ENCODE results near the gene KIF5B. TPM values are rescaled to one million over a fixed set of nuclear protein-coding genes. Genes with fewer than 3 reads are reported as not detected.

KIF5B gene
- total RNA-seq, 1 experiment from 2014 or later: 117 TPM

GRCh38 chr10:31999070-31999660 is 57.1 kb downstream of the KIF5B start:
- ChIA-PET POLR2A (no interaction called here), RAD21 (ENCODE audit: low non-redundant PET in 1 of 2, low total read pairs in 2 of 2, uncharacterized antibody in 2 of 2, unreplicated experiment in 2 of 2) (interaction anchor here in 1 of 2 experiments (0.7 kb wide), 1 partner anchor 1361 kb away, joined by 3 read pairs; no protein-coding TSS in a partner anchor), CTCF (no interaction called here)
- no peaks in the 10 kb centered on the region for H3K27me3 ChIP-seq (ENCODE audit: insufficient read depth, low read length)
- H3K9me2 ChIP-seq (ENCODE audit: insufficient read depth): no peaks in the 10 kb centered on the region
- H3K36me3 ChIP-seq (ENCODE audit: control insufficient read depth in 1 of 2, insufficient read depth in 2 of 2, low read length in 2 of 2): no peaks in the 10 kb centered on the region
- H4K20me1 ChIP-seq (ENCODE audit: insufficient read depth): no peaks in the 10 kb centered on the region
- H3K4me1 ChIP-seq (ENCODE audit: control insufficient read depth in 1 of 2, insufficient read depth in 2 of 2, low read length in 2 of 2): peaks cover 0 to 12% of the 10 kb centered on the region in 2 experiments; a peak in 1 of 4 replicates
- H3K4me3 ChIP-seq (replicated peaks in 1 of 2; ENCODE audit: low read depth in 1 of 2, low read length in 2 of 2): no peak overlapping the region
- ATAC-seq (peak; percentile 50; the same call in 1 of the 2 replicates), DNase-seq (ENCODE audit: low read depth, low spot score) (no peak)
- no peaks in the 10 kb centered on the region for H3K79me2 ChIP-seq (ENCODE audit: insufficient read depth, low read length)
- no peaks in the 10 kb centered on the region for H3K9me3 ChIP-seq (ENCODE audit: control insufficient read depth in 1 of 2, insufficient read depth in 1 of 2, low read depth in 1 of 2, low read length in 2 of 2)
- intact Hi-C loops (cut with micrococcal nuclease): no loop called here
- H3K27ac ChIP-seq (ENCODE audit: low read depth, low read length): no peak overlapping the region
- H2AFZ ChIP-seq (ENCODE audit: low read depth, low read length, poor library complexity, severe bottlenecking): no peak overlapping the region
- TF ChIP-seq EGR1 (IDR thresholded peaks at IDR 0.05; ENCODE audit: low read depth) (no peak), CEBPB (IDR thresholded peaks at IDR 0.05; ENCODE audit: low read depth) (no peak), SIN3A (IDR thresholded peaks at IDR 0.05; ENCODE audit: low read depth) (no peak), ZBTB33 (IDR thresholded peaks at IDR 0.05; ENCODE audit: extremely low read depth, insufficient replicate concordance, low read length) (no peak), RAD21 (IDR thresholded peaks at IDR 0.05; ENCODE audit: low read depth) (no peak), CTCF (IDR thresholded peaks at IDR 0.05 in 2 of 3, conservative IDR thresholded peaks at IDR 0.05 in 1 of 3; ENCODE audit: borderline replicate concordance in 1 of 3, insufficient read depth in 1 of 3, low read depth in 2 of 3, low read length in 2 of 3) (no peak), REST (IDR thresholded peaks at IDR 0.05; ENCODE audit: low read depth) (no peak), CBX3 (IDR thresholded peaks at IDR 0.05; ENCODE audit: low read depth) (no peak), TCF7L2 (IDR thresholded peaks at IDR 0.05; ENCODE audit: borderline replicate concordance, extremely low read depth, insufficient read depth, insufficient read length) (no peak), POLR2A (IDR thresholded peaks at IDR 0.05; ENCODE audit: borderline replicate concordance, extremely low read depth, insufficient read depth, insufficient read length) (no peak), EZH2phosphoT487 (IDR thresholded peaks at IDR 0.05; ENCODE audit: borderline replicate concordance) (no peak), POLR2AphosphoS5 (IDR thresholded peaks at IDR 0.05; ENCODE audit: low read depth, low read length) (no peak)
- H3K9ac ChIP-seq (ENCODE audit: low read length): no peak overlapping the region
- peak overlapping the region; percentile 22; the same call in 1 of the 2 replicates for H3K4me2 ChIP-seq (ENCODE audit: low read length)
- no TSS peak for BruUV-seq (replicated peaks)

Measured in HCT116 (cell line).